ENCODE results near the gene LDLRAD2. TPM values are rescaled to one million over a fixed set of nuclear protein-coding genes. Genes with fewer than 3 reads are reported as not detected.
"Not testable (repeated sequence)": the region's sequence is repeated elsewhere in the genome, so short reads cannot be mapped to it uniquely, and the experiment has no call there.

LDLRAD2 gene
- total RNA-seq, 1 donor from 2014 or later, result 0.10 TPM

DNA sequence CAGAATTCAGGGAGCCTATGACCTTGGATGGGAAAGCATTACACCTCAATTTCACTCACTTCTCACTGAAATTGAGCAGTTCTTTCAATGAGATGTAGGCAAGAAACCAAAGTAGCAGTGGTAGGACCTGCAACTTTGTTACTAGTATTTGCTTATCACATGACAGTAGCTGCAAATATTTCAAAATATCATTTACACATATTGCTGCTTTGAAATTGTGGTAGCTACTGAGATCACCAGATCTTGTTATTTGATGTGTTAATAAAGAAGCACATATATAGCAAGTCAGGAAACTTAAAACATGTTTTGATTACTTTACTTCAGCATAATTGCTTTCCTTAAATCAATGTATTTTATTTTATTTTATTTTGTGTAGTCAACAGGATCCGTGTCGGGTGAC is 12.9 kb downstream of the LDLRAD2 start:
- no peak for DNase-seq

DNA sequence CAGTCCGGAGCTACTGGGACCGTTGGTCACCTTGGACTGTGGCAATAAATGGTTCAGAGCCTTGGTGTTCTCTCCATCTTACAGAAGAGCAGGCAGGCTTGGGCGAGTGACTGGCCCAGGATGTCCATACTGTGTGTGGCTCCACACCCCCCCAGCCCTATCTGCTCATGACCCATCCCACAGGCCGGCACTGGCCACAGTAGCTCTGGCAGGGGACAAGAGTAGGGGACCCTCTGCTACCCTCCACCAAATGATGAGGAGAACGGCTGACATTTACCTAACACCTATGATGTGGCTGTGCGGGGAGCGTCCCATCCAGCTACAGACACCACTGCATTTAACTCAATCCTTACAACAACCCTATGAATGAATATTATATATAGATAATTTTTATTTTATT is 13.3 kb downstream of the LDLRAD2 start:
- no peak for DNase-seq

DNA sequence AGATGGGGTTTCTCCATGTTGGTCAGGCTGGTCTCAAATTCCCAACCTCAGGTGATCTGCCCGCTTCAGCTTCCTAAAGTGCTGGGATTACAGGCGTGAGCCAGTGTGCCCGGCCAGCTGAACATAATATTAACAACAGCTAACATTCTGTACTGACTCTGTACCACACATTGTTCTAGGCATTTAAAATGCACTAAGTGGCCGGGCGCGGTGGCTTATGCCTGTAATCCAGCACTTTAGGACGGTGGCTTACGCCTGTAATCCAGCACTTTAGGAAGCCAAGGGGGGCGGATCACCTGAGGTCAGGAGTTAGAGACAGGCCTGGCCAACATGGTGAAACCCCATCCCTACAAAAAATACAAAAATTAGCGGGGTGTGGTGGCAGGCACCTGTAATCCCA is 14.6 kb downstream of the LDLRAD2 start:
- not testable (repeated sequence) for DNase-seq

DNA sequence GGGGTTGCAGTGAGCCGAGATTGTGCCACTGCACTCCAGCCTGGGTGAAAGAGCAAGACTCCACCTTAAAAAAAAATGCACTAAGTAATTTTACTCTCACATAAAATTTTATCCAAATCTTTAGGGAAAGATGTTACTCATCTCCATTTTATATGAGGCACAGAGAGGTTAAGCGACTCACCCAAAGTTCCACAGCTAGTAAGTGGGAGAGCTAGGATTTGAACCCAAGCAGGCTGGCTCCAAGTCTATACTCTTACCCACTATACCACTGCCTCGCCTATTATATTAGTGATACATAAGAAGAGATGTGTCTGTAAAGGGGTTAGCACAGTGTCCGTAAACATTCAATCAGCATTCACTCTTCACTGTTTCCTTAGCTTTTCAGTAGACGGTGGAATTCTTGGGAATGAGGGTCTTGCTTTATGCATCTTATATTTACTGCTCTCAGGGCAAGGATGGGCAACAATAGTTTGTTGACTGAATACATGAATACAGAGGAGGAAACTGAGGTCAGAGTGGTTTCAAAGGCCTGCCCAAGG is 15.1 kb downstream of the LDLRAD2 start:
- DNase-seq, result no peak

DNA sequence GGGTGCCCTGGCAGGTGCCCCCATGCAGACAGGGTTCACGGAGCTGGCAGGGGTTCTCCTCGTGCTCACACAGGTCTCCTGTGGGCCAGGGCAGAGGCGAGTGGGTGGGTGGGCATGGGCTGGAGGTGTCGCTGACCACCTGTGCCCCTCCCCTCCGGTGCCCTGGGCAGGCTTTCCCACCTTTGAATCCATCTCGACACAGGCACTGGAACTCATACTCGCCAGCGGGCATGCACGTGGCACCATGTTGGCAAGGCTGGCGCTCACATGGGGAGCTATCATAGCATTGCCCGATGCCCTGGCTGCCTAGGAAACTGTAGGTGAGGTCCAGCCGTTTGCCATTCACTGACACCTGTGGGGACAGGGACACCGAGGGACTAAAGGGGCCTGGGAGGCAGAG is 16.0 kb downstream of the LDLRAD2 start:
- no peak for DNase-seq

DNA sequence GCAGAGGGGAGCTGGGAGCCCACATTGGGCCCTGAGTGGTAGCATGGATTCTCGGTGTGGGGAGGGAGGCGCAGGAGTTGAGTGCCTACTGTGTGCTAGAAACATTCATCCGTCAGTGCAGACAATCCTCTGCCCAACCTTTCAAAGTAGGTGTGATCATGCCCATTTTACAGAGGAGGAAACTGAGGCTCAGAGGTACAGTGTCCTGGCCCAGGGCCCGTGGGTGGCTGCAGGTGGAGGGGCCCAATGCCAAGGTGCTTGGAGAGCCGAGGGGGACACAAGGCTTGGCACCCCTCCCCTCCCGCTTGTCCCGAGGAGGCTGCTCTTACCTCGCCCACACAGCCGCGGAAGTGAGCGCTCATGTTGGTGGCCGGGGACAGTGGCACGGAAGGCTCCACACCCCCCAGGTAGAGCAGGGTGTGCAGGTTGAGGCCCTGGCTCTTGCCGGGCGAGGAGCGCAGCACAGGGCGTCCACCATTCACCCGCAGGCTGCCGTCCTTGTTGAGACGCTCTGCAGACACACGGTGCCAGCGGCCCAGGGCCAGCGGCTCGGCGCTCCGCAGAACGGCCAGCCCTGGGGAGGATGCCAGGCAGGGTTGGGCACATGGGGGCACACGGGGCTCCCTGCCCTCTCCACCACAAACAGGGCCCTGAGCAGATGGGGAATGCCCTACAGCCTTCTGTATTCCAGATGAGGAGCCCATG is 16.6 kb downstream of the LDLRAD2 start:
- DNase-seq, result no peak

DNA sequence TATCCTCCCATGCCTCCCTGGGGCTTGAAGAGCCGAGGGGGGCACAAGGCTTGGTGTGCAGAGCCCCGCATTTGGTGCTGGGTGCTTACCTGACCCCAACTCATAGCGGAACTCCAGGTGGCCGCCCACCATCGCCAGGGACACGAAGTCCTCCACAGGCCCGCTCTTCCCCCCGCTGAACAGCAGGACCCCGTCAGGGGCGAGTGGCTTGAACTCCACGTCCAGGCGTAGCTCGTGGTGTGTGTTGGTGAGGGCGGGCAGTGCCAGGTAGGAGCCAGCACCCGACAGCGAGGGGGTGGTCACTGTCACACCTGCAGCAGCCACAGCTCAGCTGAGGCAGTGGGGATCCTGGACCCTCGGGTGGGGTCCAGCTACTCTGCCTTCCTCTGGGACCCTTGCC is 17.2 kb downstream of the LDLRAD2 start:
- DNase-seq, result no peak

DNA sequence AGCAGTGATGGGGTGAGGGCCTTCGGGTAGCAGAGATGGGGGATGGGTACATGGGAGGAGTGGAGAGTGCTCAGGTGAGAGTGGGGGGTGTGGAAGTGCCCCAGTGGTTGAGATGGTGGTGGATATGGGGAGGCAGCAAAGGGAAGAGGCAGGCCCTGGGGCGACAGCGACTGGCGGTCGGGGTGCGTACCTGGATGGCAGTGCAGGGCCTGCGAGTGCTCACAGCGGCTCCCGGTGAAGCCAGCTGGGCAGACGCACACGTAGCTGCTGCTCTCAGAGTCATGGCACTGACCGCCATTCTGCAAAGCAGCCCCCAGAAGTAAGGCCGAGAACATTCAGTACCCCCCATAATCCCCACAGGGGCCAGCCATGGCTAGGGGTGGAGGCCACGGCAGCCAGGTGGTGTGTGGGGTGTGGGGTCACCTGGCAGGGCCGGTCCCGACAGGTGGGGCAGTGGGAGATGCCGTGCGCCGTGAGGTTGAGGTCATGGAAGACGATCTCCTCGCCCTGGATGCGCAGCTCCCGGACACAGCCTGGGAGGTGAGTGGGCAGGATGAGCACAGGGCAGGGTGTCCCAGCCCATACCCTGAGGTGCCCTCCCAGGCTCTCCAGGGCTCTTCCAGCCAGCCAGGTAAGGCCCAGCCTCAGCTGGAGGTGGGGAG is 18.9 kb downstream of the LDLRAD2 start:
- DNase-seq, result no peak

DNA sequence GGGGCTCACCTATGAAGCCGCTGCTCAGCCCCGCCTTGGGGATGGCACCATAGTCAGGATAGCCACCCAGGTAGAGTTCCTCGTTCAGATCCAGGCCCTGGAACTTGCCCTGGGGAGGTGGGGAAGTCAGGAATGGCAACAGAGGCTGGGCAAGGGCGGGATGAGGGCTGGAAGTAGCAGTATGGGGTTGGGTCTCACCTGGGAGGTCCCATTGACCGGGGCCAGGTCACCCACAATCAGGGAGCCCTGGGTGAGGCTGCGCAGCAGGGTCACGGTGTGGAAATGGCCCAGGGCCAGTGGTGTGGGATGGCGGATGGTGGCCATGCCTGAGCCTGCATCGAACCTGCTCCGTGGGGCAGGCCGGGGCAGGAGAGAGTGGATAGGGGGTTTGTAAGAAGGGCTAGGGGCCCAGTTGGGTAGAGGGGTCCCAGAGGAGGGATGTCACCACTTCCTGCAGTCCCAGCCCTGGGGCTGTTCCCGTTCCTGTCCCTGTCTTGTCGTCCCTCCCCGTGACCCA is 19.4 kb downstream of the LDLRAD2 start:
- no peak for DNase-seq

DNA sequence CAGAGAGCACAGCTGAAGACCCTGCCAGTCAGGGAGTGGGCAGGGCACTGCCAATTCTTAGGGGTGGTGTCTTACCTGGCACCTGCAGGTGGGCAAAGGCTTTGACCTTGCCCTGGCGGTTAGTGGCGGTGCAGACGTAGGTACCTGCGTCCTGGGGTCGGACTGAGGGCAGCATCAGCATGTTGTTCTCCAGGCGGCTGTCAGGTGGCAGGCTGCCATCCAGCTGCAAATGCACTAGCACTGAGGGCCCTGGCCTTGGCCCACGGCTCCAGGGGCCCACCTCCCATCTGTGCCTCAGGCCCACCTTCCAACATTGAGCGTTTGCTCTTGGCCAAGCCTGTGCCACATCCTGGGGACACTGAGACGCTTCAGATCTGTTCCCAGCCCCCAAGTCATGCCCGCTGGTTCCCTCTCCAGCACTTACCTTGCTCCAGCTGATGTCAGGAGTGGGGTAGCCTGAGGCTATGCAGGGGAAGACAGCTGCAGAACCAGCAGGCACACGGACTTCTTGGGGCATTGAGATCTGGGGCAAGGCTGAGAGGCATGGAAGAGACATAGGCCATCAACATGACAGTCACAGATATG is 21.4 kb downstream of the LDLRAD2 start:
- no peak for DNase-seq

DNA sequence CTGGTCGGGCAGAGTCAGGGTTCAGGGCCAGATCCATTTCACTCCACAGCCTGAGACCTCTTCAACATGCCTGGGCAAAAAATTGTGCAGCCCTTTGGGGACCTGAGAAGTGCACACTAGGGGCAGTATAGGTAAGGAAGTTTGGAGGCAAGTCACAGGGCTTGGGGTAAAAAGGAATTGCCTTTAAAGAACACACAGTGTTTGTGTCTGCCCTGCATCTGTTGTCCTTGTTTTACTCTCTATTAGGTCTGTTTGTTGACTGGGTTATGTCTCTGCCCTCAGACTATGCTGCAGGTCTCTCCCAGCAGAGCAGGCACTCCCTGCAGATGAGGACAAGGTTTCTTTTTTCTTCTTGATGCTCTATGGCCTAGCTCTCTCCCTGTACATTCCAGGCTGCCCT is 22.0 kb downstream of the LDLRAD2 start:
- DNase-seq, result no peak

DNA sequence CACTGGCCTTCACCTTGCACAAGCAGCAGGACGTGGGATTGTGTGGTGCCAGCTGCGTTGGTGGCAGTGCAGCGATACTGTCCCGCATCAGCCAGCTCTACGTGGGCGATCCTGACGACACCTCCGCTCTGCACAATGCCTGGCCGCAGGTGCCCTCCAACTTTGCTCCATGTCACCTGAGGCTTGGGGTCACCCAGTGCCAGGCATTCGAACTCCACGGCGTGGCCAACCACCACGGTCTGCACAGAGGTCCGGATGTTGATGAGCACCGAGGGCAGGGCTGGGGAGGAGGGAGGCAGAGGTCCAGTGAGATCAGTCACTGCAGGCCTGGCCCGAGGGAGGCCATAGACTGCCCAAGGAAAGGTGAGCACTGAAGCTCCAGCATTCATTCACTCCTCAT is 22.6 kb downstream of the LDLRAD2 start:
- no peak for DNase-seq

DNA sequence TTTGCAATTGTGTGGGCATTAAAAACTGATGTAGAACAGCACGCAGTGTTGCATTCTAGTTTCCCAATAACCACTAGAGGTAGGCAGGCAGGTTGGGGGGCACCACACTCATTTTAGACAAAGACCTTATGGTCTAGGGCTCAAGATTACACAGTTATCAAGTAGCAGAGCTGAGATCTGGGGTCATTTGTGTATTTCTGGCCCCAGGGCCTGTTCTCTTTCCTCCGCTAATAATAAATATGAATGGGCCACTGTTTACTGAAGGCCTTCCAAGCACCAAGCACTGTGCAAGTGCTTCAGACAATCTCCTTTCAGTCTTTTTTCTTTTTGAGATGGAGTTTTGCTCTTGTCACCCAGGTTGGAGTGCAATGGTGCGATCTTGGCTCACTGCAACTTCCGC is 23.9 kb downstream of the LDLRAD2 start:
- DNase-seq, result peak; percentile 2

DNA sequence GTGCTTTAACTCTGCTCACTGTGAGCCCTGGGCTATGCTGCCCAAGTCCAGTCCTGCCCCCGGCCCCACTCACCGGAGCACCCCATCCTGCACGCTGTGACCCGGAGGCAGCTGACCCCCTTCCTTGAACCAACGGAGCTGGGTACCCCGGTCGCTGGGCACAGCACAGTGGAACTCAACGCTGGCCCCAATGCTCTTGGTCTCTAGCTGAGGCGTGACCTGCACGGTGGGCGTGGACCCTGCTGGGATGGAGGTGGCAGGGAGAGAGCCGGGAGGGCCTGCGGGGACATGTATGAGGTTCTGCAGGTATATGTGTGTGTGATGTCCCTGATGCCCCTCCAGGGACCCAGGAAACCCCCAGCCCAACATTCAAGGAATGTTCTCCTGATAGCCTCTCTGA is 24.7 kb downstream of the LDLRAD2 start:
- DNase-seq, result no peak

DNA sequence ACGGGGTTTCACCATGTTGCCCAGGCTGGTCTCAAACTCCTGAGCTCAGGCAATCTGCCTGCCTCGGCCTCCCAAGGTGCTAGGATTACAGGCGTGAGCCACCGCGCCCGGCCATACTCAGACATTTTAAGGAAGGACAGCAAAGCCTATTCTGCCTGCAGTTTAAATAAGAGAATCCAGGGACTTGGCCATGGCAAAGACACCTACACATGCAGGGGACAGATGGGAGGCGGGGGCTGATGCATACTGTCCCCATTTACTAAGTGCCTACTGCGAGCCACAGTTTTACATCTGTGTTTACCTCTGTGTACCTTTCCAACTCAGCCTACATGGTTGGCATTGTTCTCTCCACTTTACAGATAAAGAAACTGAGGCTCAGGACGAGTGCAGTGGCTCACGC is 25.4 kb downstream of the LDLRAD2 start:
- DNase-seq, result no peak

DNA sequence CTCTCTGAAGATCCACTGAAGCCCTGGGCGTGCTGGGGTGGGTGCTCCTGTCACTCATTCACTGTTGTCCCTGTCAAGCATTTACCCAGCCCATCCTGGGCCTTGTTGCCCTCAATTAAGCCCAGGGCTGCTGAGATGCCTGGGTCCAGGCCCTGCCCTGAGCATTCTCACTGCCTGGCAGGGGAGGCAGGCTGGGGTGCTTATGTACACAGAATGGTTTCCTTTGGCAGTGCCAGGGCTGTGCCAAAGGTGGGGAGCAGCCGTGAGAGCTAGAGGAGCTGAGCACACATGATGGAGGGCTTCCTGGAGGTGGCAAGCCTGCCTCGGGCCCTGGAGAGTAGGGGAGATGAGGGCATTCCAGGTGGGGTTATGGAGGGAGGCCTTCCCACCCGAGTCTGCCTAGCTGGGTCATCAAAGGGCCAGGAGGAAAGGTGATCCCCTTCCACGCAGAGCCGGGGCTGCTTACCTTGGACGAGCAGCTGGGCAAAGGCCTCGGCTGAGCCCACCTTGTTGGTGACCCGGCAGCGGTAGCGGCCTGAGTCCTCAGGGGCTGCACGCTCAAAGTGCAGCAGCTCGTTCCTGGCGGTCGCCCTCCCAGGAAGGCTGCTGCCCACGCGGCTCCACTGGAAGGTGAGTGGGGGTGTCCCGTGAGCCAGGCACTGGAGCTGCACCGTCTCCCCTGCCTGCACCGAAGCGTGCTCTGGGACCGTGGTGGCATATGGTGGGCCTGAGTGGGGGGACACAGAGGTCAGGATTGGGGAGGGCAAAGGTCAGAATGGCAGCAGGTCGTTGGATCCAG is 26.5 kb downstream of the LDLRAD2 start:
- no peak for DNase-seq

DNA sequence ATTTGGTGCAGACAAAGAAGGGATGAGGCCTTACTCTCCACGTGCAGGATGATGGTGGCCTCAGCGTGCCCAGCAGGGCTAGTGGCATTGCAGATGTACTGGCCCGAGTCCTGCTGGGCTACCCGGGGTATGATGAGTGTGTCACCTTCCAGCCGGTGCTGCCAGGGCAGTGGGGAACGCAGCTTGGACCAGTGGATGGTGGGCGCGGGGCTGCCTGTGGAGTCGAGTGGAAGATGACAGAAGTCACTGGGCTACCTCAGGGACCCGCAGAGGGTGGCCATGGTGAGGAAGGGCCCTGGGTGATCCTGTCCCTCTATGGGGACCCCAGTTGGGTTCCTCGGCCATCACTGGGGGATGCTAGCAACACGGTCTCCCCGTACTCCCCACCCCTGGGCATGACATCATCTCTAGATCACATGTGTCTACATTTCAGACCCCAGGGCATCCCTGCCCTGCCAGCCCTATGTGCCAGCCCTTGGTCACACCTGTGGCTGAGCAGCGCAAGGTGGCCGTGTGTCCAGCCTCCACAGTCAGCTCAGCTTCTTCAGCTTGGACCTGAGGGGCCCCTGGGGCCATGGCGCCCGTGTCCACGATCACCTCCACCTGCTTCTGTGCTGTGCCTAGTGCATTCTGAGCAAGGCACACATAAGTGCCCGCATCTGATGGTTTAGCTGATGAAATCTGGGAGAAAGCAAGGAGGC is 27.4 kb downstream of the LDLRAD2 start:
- no peak for DNase-seq

DNA sequence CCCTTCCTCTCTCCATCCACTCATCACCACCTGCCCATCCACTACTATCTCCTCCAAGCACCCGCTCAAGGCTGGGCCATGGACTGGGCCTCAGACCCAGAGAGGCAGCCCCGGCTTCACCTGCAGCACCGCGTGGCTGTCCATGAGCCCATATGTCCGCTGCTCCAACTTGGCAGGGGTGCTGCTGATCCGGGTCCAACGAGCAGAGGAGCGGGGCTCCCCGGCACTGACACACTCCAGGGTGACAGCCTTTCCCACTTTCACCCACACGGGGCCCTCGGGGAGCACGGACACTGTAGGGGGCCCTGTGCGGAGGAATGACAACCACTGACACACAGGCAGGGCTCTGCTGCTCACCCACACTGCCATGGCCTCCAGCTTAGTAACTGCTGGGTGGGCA is 28.9 kb downstream of the LDLRAD2 start:
- no peak for DNase-seq

DNA sequence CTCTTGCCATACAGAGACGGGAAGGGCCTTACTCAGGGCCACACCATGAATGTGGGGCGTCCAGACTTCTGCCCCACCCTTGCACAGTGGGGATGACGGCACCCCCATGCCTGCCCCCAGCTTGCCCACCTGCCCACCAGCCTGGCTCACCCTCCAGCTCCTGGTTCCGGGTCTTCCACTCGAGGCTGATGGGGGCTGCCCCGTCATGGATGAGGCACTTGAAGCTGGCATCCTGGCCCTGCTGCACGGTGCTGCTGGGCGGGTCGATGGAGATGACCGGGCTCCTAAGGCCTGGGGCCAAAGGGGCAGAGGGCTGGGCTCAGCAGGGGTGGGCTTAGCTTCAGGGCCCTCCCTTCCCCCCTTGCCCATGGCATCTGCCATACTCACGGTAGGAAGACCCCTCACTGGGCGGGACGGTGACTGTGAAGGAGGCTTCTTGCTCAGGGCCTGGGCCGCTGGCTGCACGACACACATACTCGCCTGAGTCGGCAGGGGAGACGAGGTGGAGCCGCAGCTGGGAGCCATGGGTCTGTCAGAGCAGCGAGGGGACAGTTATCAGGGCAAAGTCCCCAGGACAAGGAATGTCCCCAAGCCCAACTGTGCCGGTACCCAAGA is 29.9 kb downstream of the LDLRAD2 start:
- no peak for DNase-seq

DNA sequence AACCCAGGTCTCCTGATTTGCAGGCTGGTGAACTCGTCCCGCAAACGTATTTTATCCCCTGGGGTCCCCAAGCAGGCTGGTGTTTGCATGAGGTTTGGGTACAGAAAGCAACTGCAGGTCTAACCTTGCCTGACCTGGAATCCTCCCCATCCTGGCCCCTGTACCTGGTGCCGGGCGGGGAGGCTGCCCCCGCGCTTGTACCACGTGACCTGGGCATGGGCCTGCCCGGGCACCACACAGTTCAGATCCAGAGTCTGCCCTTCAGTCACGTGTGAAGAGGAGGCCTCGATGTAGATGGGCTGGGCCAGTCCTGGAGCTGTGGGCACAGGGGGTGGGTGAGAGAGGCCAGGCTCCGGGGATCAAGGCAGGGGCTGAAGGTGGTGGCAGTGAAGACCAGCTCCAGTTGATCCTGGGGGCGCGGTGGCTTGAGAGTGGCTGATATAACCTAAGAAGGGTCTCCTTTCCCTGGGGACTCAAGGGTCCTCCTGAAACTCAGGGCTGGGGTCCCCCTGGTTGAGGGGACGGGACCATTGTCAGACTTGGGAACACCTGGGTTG is 30.6 kb downstream of the LDLRAD2 start:
- DNase-seq, result no peak

DNA sequence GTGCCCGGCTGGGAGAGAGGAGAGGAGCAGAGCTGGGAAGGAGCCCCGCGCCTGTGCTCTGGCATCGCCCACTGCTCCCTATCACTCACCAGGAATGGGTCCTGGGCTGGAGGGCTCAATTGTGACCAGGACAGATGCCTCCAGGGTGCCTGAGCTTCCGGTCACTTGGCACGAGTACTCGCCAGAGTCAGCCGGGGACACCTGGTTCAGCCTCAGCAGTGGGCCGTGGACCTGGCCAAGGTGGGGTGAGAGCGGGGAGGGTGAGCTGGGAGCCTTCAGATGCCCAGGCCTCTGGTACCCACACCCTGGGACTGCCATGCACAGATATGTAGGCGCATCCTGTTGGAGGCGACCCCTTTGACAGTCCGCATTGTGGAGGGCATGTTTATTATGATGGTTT is 31.1 kb downstream of the LDLRAD2 start:
- DNase-seq, result no peak

All from skin of body (tissue), 2 donors.